Testis (tissue), 3 donors: Measurements from ENCODE around the gene AGK. TPM values are rescaled to one million over a fixed set of nuclear protein-coding genes. Genes with fewer than 3 reads are reported as not detected.

Experiments
- DNase-seq: peaks from one replicate; pipeline ENCODE4 v3.0.0-alpha.2; 2019
- H3K27ac ChIP-seq, 2 donors: fragments of 200-600 bp; sonication (generic); one replicate each; pipeline ENCODE4 v1.5.1; 2019
- H3K27me3 ChIP-seq: fragments of 200-600 bp; sonication (generic); one replicate; pipeline ENCODE4 v1.5.1; 2019
- H3K36me3 ChIP-seq: fragments of 200-600 bp; sonication (generic); one replicate; pipeline ENCODE4 v1.5.1; 2017; ENCODE audit warnings: low read depth; ENCODE audit errors: missing control alignments
- H3K4me1 ChIP-seq: fragments of 200-600 bp; sonication (generic); one replicate; pipeline ENCODE4 v1.5.1; 2019
- H3K4me3 ChIP-seq, 2 donors: fragments of 200-600 bp; sonication (generic); one replicate each; pipeline ENCODE4 v1.5.1; 2017 to 2019
- H3K9me3 ChIP-seq: fragments of 200-600 bp; sonication (generic); one replicate; pipeline ENCODE4 v1.5.1; 2017
- POLR2A ChIP-seq: fragments of 450-650 bp; IDR thresholded peaks from one replicate; pipeline ENCODE4 v1.6.1; 2017; ENCODE audit warnings: antibody characterized with exemption, mild to moderate bottlenecking, moderate library complexity
- WGBS, 2 donors: methylation state at CpG; one replicate each; pipeline ENCODE4 v1.1.5; 2018; 5-methylcytosine and 5-hydroxymethylcytosine counted together
- intact Hi-C: fragments of 100-400 bp; cut with DNase I; formaldehyde crosslinking; loops from one replicate; pipeline ENCODE4 v1.15.1; 2023; ENCODE audit warnings: low total_unique reads
- polyA plus RNA-seq: library from polyadenylated mRNA; stranded (reverse); fragments of 350-450 nt; fragmentation: Illumina TruSeq; extraction: RNeasy Lipid Tissue Mini Kit (QIAGEN cat#74804); gene quantifications from one replicate; pipeline ENCODE4 v1.2.3, GENCODE V29; 2014; ENCODE audit warnings: low read depth, low replicate concordance; ENCODE audit not compliant: insufficient read depth
- total RNA-seq, 2 donors: library from RNA; depleted of rRNA; stranded (reverse); fragments of >200 nt; gene quantifications; one replicate each; pipeline ENCODE4 v1.2.3, GENCODE V29; 2016
- TF ChIP-seq, protein P1 (sequence below), 3 experiments: fragments of 450-650 bp in 2 of 3; fragments of 200-600 bp in 1 of 3; sonication (generic) in 1 of 3; IDR thresholded peaks; one replicate each; pipeline ENCODE4 v1.5.1; 2016 to 2019; ENCODE audit warnings: antibody characterized with exemption in 3 of 3, mild to moderate bottlenecking in 2 of 3, moderate library complexity in 1 of 3

The AGK gene
- total and polyA plus RNA-seq, 3 donors from 2014 or later: 14.9 to 32.4 (median 25.1) TPM

DNA sequence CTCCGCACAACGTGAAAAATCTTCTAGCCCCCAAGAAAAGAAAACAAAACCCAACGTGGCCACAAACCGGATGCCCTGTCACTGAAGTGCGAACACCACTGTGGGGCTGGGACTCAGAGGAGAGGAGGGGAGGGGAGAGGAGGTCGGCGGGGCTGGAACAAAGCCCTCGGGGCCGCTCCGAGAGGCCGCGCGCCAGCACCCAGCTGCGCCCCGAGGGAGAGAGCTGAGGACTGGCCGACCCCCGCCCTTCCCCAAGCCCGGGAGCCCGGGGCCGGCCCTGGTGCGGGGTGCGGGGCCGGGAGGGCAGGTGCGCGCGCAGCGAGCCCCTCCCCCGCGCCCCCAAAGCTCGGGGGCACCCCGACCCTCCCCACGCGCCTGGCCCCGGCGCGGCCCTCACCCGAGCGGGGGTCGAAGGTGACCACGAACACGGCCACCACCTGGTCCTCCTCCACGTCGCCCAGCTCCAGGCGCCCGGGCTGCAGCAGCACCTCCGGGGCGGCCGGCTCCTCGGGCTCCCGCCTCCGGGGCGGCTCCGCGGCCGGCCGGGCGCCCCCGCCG lies 150.4 kb downstream of the AGK start:
- H3K4me3 ChIP-seq: peak overlapping the region; percentile 72
- peaks cover 5% of the 10 kb centered on the region for H3K4me1 ChIP-seq
- TF ChIP-seq POLR2A: no peak
- TF ChIP-seq, protein P1, sequence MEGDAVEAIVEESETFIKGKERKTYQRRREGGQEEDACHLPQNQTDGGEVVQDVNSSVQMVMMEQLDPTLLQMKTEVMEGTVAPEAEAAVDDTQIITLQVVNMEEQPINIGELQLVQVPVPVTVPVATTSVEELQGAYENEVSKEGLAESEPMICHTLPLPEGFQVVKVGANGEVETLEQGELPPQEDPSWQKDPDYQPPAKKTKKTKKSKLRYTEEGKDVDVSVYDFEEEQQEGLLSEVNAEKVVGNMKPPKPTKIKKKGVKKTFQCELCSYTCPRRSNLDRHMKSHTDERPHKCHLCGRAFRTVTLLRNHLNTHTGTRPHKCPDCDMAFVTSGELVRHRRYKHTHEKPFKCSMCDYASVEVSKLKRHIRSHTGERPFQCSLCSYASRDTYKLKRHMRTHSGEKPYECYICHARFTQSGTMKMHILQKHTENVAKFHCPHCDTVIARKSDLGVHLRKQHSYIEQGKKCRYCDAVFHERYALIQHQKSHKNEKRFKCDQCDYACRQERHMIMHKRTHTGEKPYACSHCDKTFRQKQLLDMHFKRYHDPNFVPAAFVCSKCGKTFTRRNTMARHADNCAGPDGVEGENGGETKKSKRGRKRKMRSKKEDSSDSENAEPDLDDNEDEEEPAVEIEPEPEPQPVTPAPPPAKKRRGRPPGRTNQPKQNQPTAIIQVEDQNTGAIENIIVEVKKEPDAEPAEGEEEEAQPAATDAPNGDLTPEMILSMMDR (IDR thresholded peaks at IDR 0.05): no peak
- H3K27me3 ChIP-seq: no peaks in the 10 kb centered on the region
- H3K27ac ChIP-seq: peak overlapping the region; percentile 59 to 72
- H3K36me3 ChIP-seq: no peaks in the 10 kb centered on the region
- peak; percentile 40 for DNase-seq
- H3K9me3 ChIP-seq: no peaks in the 10 kb centered on the region
- 0 to 1% methylated on average over 5 to 40 of the region's 59 CpGs for WGBS, 2 donors
- intact Hi-C loops: no loop called here

DNA sequence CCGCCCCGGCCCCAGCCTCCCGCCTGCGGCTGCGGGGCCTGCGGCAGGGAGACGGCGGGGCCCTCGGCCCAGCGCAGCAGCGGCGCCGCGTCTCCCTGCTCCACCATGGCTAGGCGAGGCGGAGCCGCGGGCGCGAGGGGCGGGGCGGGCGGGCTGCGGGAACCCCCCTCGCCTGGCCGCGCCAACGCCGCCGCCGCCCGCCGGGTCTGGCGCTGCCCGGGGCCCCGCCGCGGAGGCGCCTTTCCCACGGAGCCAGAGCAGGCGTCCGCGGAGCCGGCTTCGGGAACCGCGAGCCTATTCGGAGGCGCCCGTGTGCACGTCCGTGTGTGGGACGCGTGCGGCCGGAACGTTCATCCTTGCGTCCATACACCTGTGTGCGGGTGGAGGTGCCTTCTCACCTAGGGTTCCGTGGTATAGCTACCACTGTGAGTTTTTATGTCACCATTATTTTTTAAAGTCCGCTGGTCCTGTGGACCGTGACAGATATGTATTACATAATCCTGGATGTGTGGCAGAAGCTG lies 150.9 kb downstream of the AGK start, which contains the start of gene DENND11:
TSS of gene DENND11 (minus strand) at position 120 of the 521 bp plus-strand sequence. CDS start at position 107, 13 bp downstream.
- Histone ChIP-seq H3K9me3 (no peaks in the 10 kb centered on the region), H3K27me3 (no peaks in the 10 kb centered on the region), H3K4me1 (peaks cover 5% of the 10 kb centered on the region), H3K36me3 (no peaks in the 10 kb centered on the region), H3K27ac (peak within 1 kb of the TSS; percentile 59 to 72), H3K4me3 (peak within 1 kb of the TSS; percentile 72)
- intact Hi-C loops: no loop called here
- peak; percentile 32 for DNase-seq
- TF ChIP-seq, protein P1 (IDR thresholded peaks at IDR 0.05): no peak
- no peak for TF ChIP-seq POLR2A
- WGBS, 2 donors: 0% methylated on average over 4 to 49 of the region's 62 CpGs

DNA sequence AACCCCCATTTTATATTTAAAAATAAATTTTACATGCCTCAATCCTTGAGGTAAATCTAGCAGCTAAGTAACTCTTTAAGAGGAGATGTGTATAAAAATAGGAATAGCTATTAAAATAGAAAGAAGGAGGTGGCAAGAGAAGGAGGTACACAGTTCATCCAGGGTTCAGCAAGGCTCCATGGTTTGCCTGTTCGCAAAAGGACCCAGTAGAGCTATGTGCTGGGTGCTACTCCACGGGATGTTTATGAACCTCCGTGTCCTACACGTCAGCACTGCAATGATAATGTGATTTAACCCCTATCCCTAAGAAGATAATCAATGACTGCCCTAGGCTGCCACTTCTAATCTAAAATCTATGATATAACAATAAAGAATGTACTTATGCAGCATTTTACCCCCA lies 151.7 kb downstream of the AGK start:
- H3K4me3 ChIP-seq: peak overlapping the region in 1 of 2 donors; percentile 60
- intact Hi-C loops: no loop called here
- H3K36me3 ChIP-seq: no peaks in the 10 kb centered on the region
- TF ChIP-seq POLR2A: no peak
- TF ChIP-seq, protein P1 (IDR thresholded peaks at IDR 0.05): no peak
- no peak for DNase-seq
- H3K9me3 ChIP-seq: no peaks in the 10 kb centered on the region
- H3K27ac ChIP-seq: no peak overlapping the region
- WGBS, 2 donors: 35 to 39% methylated on average over 4 of the region's 4 CpGs
- peaks cover 5% of the 10 kb centered on the region for H3K4me1 ChIP-seq
- no peaks in the 10 kb centered on the region for H3K27me3 ChIP-seq

DNA sequence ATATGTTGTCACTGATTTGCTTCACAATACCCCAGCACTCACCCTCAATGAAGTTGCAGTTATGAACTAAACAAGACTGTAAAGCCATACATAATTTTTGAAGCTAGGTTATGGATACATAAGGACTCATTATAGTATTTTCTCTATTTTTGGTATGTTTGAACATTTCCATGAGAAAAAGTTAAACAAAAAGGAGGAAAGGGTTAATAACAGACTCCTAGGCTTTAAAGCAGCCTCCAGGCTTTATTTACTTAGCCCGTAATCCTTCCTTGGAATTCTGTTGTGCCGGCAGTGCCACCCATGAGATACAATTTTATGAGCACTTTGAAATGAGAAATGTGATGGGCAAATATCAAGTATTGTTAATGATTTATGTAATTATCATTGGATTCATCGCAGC lies 152.9 kb downstream of the AGK start:
- Histone ChIP-seq H3K27ac (no peak overlapping the region), H3K4me1 (peaks cover 5% of the 10 kb centered on the region), H3K9me3 (no peaks in the 10 kb centered on the region), H3K36me3 (no peaks in the 10 kb centered on the region), H3K27me3 (no peaks in the 10 kb centered on the region), H3K4me3 (no peak overlapping the region)
- TF ChIP-seq, protein P1 (IDR thresholded peaks at IDR 0.05): no peak
- no peak for TF ChIP-seq POLR2A
- DNase-seq: no peak
- intact Hi-C loops: no loop called here
- 79 to 82% methylated on average over 3 of the region's 3 CpGs for WGBS, 2 donors

DNA sequence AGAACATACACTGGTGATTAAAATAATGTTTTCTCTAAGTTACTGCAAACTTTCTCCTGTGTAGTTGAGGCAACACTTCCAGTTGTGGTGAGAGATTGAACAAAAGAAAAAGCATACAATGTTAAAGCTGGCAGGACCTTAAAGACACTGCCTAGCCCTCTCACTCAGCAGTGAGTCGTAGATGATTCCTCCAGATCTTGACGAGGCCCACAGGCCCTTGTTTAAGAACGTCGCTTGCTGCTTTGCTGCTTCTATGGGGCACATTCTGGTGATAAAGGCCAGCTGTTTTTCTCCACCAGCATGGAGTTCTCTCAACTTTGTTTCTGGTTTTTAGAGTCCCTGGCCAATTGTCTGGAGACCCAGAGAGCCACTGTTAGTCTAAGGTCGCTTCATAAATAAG lies 153.5 kb downstream of the AGK start:
- H3K9me3 ChIP-seq: no peaks in the 10 kb centered on the region
- H3K4me1 ChIP-seq: peaks cover 5% of the 10 kb centered on the region
- no peak for TF ChIP-seq POLR2A
- TF ChIP-seq, protein P1 (IDR thresholded peaks at IDR 0.05): no peak
- intact Hi-C loops: no loop called here
- no peak overlapping the region for H3K27ac ChIP-seq
- H3K4me3 ChIP-seq: no peak overlapping the region
- no peaks in the 10 kb centered on the region for H3K36me3 ChIP-seq
- H3K27me3 ChIP-seq: no peaks in the 10 kb centered on the region
- WGBS, 2 donors: 85 to 92% methylated on average over 5 of the region's 5 CpGs
- DNase-seq: no peak
